Osteoblast (primary cell): ENCODE measurements around the gene SIGMAR1. TPM values are rescaled to one million over a fixed set of nuclear protein-coding genes. Genes with fewer than 3 reads are reported as not detected.

Source experiments
- DNase-seq: peaks from one replicate; pipeline ENCODE4 v3.0.0; 2011; ENCODE audit warnings: low spot score, mixed read lengths; ENCODE audit not compliant: insufficient read length; ENCODE audit errors: missing footprints
- H2AFZ ChIP-seq: 2 replicates; pipeline ENCODE4 v1.6.0; 2011; ENCODE audit warnings: mild to moderate bottlenecking, low read length
- H3K27ac ChIP-seq: 2 replicates; pipeline ENCODE4 v1.5.1; 2011; ENCODE audit warnings: mild to moderate bottlenecking, low read depth, low read length, moderate library complexity
- H3K27me3 ChIP-seq: 2 replicates; pipeline ENCODE4 v1.6.0; 2012; ENCODE audit warnings: mild to moderate bottlenecking, control low read depth, inconsistent platforms, low read length, moderate library complexity; ENCODE audit not compliant: insufficient read depth
- H3K36me3 ChIP-seq: 2 replicates; pipeline ENCODE4 v1.5.1; 2011; ENCODE audit warnings: mild to moderate bottlenecking, low read length, control low read depth, moderate library complexity; ENCODE audit not compliant: insufficient read depth
- H3K4me1 ChIP-seq: 2 replicates; pipeline ENCODE4 v1.5.1; 2011; ENCODE audit warnings: mild to moderate bottlenecking, low read length, control low read depth, moderate library complexity; ENCODE audit not compliant: insufficient read depth
- H3K4me2 ChIP-seq: 2 replicates; pipeline ENCODE4 v1.6.0; 2011; ENCODE audit warnings: mild to moderate bottlenecking, low read length; ENCODE audit not compliant: insufficient read depth
- H3K4me3 ChIP-seq: fragments of 200-600 bp; sonication (generic); 3 replicates; pipeline ENCODE4 v1.5.1; 2012; ENCODE audit warnings: mild to moderate bottlenecking, low read length, inconsistent platforms; ENCODE audit not compliant: insufficient read depth
- H3K79me2 ChIP-seq: 2 replicates; pipeline ENCODE4 v1.6.0; 2012; ENCODE audit warnings: mild to moderate bottlenecking, low read length, control low read depth, inconsistent platforms; ENCODE audit not compliant: insufficient read depth
- H3K9me3 ChIP-seq: 2 replicates; pipeline ENCODE4 v1.5.1; 2011; ENCODE audit warnings: low read depth, low read length, control low read depth
- H4K20me1 ChIP-seq: 2 replicates; pipeline ENCODE4 v1.6.0; 2012; ENCODE audit warnings: mild to moderate bottlenecking, low read length, control low read depth; ENCODE audit not compliant: insufficient read depth
- CTCF ChIP-seq: IDR thresholded peaks from 2 replicates; pipeline ENCODE4 v1.5.1; 2011; ENCODE audit warnings: mild to moderate bottlenecking, low read depth, low read length, moderate library complexity; ENCODE audit errors: extremely low read depth
- total RNA-seq: library from RNA; depleted of rRNA; stranded (reverse); fragments of >200 nt; gene quantifications from 2 replicates; pipeline ENCODE4 v1.2.3, GENCODE V29; 2012

SIGMAR1 gene
- total RNA-seq, 1 donor: 72.7 TPM

- DNase-seq: no peak
- H3K27ac ChIP-seq: no peak overlapping the region
- H3K4me2 ChIP-seq: peak overlapping the region; percentile 86
- peak overlapping the region; percentile 88 for H3K4me3 ChIP-seq
- H3K36me3 ChIP-seq: peaks cover 21% of the 10 kb centered on the region
- no peaks in the 10 kb centered on the region for H3K9me3 ChIP-seq
- TF ChIP-seq CTCF: no peak
- H3K79me2 ChIP-seq: peaks cover 19% of the 10 kb centered on the region
- peaks cover 12% of the 10 kb centered on the region for H4K20me1 ChIP-seq
- H3K27me3 ChIP-seq: no peaks in the 10 kb centered on the region
- H2AFZ ChIP-seq: no peak overlapping the region
- H3K4me1 ChIP-seq: peaks cover 35% of the 10 kb centered on the region
These were observed 10.1 kb upstream of the SIGMAR1 start for GRCh38 chr9:34647651-34648050.

- Histone ChIP-seq H3K27ac (peak overlapping the region; percentile 76), H3K79me2 (peaks cover 19% of the 10 kb centered on the region), H3K36me3 (peaks cover 21% of the 10 kb centered on the region), H3K4me2 (peak overlapping the region; percentile 86), H2AFZ (peak overlapping the region; percentile 96), H3K4me3 (peak overlapping the region; percentile 88), H3K27me3 (no peaks in the 10 kb centered on the region), H3K4me1 (peaks cover 29% of the 10 kb centered on the region), H3K9me3 (no peaks in the 10 kb centered on the region), H4K20me1 (peaks cover 12% of the 10 kb centered on the region)
- TF ChIP-seq CTCF: no peak
- DNase-seq: no peak
These were observed 9.5 kb upstream of the SIGMAR1 start for GRCh38 chr9:34647084-34647403.

GRCh38 chr9:34646211-34647083 is 8.9 kb upstream of the SIGMAR1 start, which contains the start of gene GALT:
Gene GALT, plus strand, starts transcription at chr9:34646675. Its CDS starts 30 bp downstream, at chr9:34646705.
- Histone ChIP-seq H3K79me2 (peaks cover 19% of the 10 kb centered on the region), H3K4me3 (peak within 1 kb of the TSS; percentile 88), H3K27ac (peak within 1 kb of the TSS; percentile 76)

More at GRCh38 chr9:34646211-34647083, 8.9 kb upstream of the SIGMAR1 start, which contains the start of gene GALT:
- peak; percentile 48 for TF ChIP-seq CTCF
- H3K36me3 ChIP-seq: peaks cover 21% of the 10 kb centered on the region
- H3K27me3 ChIP-seq: no peaks in the 10 kb centered on the region
- H2AFZ ChIP-seq: peak within 1 kb of the TSS; percentile 96
- peak; percentile 98 for DNase-seq
- peaks cover 25% of the 10 kb centered on the region for H3K4me1 ChIP-seq
- peaks cover 12% of the 10 kb centered on the region for H4K20me1 ChIP-seq
- peak within 1 kb of the TSS; percentile 86 for H3K4me2 ChIP-seq
- no peaks in the 10 kb centered on the region for H3K9me3 ChIP-seq
